ENCODE measurements around the gene PCID2.

The PCID2 gene

DNA sequence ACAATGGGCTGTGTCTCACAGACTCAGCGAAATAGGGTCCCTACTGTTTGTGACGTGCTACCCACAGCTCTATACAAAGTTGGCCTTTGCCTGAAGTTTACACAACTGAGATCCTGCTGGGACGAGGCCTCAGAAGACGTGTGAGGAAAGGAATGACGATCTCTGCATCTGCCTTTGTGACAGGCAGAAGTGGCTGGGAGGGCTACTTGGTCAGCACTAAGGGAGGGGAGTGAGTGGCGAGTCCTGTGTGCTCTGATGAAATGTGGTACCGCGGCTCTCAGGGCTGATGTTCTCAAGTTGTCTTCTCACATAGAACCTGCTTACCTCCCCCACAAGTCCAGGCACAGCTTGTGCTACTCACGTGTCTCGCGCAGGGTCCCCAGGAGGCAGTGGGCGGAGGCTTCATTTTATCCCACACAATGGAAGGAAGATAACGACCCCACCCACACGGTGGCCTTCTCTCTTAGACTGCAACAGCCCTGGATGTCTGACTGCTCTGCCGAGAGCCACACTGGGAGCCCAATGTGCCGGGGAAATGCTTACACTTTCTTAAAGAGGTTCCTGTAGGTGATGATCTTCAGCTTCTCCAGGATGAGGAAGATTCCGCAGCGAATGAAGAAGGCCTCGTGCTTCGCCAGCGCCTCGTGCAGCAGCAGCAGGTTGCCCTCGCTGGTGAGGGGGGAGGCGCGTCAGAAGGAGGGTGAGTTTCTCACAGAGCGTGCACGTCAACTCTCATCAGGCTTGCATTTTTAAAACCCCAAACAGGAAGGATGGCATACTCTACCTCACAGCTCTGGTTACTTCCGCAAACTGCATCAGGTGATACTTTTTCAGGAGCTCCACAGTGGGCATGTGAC lies 28.9 kb downstream of the PCID2 start:
- H3K4me3 ChIP-seq (replicated peaks in 1 of 2; ENCODE audit: low read depth in 2 of 2, low read length in 2 of 2): no peak overlapping the region
- peak in 1 of 2 donors; percentile 32 for DNase-seq (ENCODE audit: low read depth in 2 of 2)
- TF ChIP-seq CTCF (IDR thresholded peaks at IDR 0.05; ENCODE audit: low read depth, low read length): no peak

DNA sequence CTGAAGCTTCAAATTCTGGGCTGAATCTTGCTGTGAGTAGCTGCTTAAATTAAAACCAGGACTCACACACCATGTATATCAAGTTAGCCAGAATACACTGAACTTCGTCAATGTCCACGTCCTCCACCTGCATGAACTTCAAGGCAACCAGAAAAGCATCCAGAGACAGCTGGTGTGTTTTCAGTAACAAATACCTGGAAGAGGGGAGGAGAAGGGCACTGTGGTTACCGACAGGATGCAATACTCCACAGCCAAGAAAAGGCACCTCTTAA lies 29.6 kb downstream of the PCID2 start:
- DNase-seq (ENCODE audit: low read depth in 2 of 2): no peak
- no peak overlapping the region for H3K4me3 ChIP-seq (replicated peaks in 1 of 2; ENCODE audit: low read depth in 2 of 2, low read length in 2 of 2)
- no peak for TF ChIP-seq CTCF (IDR thresholded peaks at IDR 0.05; ENCODE audit: low read depth, low read length)

DNA sequence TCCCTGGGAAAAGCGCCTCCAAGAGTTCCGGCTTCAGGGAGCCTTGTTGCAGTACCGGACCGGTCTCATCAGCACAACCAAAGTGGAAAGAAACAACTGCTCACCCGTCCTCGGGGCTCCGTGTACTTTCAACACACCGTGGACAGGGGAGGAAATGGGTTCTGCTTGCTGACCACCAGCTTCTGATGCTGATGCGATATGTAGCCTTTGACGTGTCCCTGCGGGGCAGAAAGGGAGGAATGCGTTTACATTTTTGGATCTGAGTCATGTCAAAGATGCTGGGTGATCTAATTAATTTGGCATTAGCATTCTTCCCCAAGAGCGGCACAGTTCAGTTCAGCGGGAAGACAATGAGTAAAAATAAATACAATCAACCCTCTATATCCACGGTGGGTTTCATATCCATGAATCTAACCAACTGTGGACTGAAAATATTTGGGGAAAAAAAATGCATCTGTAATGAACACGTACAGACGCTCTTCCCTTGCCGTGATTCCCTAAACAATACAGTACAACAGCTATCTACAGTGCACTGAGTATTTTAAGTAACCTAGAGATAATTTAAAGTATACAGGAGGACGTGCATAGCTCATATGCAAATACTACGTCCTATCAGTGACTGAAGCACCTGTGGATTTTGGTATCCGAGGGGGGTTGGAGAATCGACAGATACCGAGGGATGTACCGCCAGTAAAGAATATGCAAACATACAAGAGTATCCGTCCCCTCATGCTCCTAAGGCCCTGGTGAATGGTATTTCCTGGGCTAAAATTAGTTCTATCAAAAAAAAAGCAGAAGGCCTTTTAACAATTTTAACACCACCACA lies 30.2 kb downstream of the PCID2 start:
- TF ChIP-seq CTCF (IDR thresholded peaks at IDR 0.05; ENCODE audit: low read depth, low read length): no peak
- no peak overlapping the region for H3K4me3 ChIP-seq (replicated peaks in 1 of 2; ENCODE audit: low read depth in 2 of 2, low read length in 2 of 2)
- DNase-seq (ENCODE audit: low read depth in 2 of 2): peak; percentile 81 to 94

DNA sequence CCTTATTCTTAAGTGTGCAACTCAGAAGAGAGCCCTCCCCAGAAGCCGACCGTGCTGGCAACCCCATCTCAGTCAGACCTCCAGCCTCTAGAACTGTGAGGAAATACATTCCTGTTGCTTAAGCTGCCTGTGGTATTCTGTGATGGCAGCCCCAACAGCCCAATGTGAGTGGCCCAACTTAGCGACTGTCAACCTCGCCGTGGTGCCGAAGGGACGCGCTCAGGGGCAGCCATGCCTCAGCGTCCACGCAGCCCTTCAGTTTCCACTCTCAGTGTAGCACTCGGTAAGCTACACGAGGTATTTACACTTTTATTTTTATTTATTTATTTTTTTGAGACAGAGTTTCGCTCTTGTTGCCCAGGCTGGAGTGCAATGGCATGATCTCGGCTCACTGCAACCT lies 31.6 kb downstream of the PCID2 start:
- H3K4me3 ChIP-seq (replicated peaks in 1 of 2; ENCODE audit: low read depth in 2 of 2, low read length in 2 of 2): no peak overlapping the region
- TF ChIP-seq CTCF (IDR thresholded peaks at IDR 0.05; ENCODE audit: low read depth, low read length): no peak
- DNase-seq (ENCODE audit: low read depth in 2 of 2): no peak

DNA sequence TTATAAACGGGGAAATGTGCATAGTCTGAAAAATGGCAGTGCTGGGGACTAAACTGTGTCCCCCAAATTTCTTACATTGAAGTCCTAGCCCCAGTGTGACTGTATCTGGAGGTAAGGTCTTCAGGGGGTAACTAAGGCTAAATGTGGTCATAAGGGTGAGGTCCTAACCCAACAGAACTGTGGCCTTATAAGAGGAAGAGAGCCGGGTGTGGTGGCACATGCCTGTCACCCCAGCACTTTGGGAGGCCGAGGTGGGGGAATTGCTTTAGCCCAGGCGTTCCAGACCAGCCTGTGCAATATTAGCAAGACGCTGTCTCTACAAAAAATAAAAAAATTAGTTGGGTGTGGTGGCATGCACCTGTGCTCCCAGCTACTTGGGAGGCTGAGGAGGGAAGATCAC lies 32.2 kb downstream of the PCID2 start:
- DNase-seq (ENCODE audit: low read depth in 2 of 2): no peak
- H3K4me3 ChIP-seq (replicated peaks in 1 of 2; ENCODE audit: low read depth in 2 of 2, low read length in 2 of 2): no peak overlapping the region
- TF ChIP-seq CTCF (IDR thresholded peaks at IDR 0.05; ENCODE audit: low read depth, low read length): no peak

GRCh38 chr13:113172419-113172926 lies 36.0 kb downstream of the PCID2 start:
- no peak for DNase-seq (ENCODE audit: low read depth in 2 of 2)
- no peak for TF ChIP-seq CTCF (IDR thresholded peaks at IDR 0.05; ENCODE audit: low read depth, low read length)

More at GRCh38 chr13:113172419-113172926, 36.0 kb downstream of the PCID2 start:
- H3K4me3 ChIP-seq (replicated peaks in 1 of 2; ENCODE audit: low read depth in 2 of 2, low read length in 2 of 2): no peak overlapping the region

Measured in cardiac fibroblast (primary cell).